ENCODE measurements around the gene IFI30.

The IFI30 gene

DNA sequence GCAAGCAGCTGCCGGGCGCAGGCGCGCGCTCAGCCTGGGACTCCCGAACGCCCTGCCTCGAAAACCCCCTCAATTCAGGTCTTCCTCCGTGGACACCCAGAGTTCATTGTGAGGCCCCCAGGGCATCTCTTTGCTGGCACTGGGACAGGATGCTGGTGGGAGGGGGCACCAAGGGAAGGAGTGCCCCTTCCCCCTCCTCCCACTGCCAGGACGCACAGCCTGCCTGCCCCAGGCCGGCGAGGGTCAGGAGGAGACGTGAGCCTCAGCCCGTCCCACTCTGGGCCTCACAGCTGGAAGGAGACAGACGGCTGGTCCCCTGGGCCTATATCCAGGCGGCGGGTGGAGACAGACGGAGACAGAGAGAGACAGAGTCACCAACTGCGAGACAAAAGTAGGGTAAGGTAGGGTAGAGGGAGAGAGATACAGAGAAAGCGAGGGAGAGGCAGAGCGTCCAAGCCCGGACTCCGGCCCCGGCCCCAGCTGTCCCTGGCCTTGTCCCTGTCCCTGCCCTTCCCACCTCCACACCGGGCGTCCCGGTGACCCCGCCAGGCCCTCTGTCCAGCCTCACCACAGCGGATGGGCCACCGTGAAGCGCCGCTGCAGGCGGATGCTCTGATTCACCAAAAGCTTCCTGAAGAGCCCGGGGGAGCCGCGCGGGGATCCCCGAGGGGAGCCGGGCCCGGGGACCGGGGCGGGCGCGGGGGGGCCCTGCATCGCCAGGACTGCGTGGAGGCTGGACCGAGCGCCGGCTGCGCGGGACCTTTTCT lies 52.3 kb downstream of the IFI30 start, which contains the start of gene PDE4C:
Gene PDE4C (minus strand): TSS at position 737 of the 767 bp plus-strand sequence. CDS start 23 bp downstream, at position 714.
- no peak for DNase-seq (ENCODE audit: low read depth)

DNA sequence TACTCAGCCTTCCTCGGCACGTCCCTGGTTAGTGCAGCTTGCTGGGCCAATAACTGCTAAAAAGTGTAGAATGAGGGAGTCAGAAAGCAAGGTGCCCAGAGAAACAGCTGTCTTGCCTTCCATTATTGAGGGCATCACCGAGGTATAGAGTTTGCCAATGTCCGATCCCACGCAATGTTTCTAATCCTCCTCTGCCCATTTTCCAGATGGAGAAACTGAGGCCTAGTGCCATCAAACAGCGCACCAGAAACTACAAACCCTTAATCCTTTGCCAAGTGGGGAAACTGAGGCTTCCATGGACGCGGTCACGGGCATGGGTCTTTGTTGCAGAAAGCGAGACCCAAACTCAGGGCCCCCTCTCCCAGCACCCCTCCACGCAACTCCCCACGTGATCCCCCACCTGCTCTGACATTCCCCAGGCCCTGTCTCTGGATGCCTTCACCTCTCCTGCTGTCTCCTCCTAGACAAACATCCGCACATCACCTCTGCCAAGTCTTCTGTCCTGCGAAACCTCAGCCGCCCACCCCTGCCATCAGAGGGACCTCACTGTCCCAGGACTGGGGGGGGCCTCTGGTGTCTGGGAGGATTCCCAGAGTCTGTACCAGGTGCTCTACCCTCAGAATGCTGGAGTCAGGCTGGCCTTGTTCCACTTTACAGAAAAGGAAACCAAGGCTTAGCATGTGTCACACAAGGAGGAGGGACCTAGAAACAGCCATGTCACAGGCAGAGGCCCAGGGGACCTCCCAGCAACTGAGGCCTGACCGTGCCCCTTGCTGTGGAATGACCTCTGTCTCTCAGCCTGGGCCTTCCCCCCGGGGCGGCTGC lies 53.6 kb downstream of the IFI30 start:
- DNase-seq (ENCODE audit: low read depth): no peak
